KMS-11 (cell line): ENCODE measurements around the gene ARHGEF33.

Experiments
- H2AFZ ChIP-seq: fragments of 200-600 bp; sonication (generic); 2 replicates; pipeline ENCODE4 v1.6.1; 2016; ENCODE audit warnings: antibody characterized with exemption, mixed run types, low read depth
- H3K27ac ChIP-seq: fragments of 200-600 bp; sonication (generic); 2 replicates; pipeline ENCODE4 v1.6.1; 2016; ENCODE audit warnings: mild to moderate bottlenecking, mixed run types
- H3K27me3 ChIP-seq: fragments of 200-600 bp; sonication (generic); 2 replicates; pipeline ENCODE4 v1.6.1; 2017; ENCODE audit warnings: mild to moderate bottlenecking, low read depth, mixed run types, moderate library complexity; ENCODE audit not compliant: insufficient read depth
- H3K36me3 ChIP-seq: fragments of 200-600 bp; sonication (generic); 2 replicates; pipeline ENCODE4 v1.6.1; 2017; ENCODE audit warnings: mild to moderate bottlenecking, mixed run types; ENCODE audit not compliant: insufficient read depth
- H3K4me1 ChIP-seq: fragments of 200-600 bp; sonication (generic); 2 replicates; pipeline ENCODE4 v1.6.1; 2016; ENCODE audit warnings: mild to moderate bottlenecking, low read depth, mixed run types; ENCODE audit not compliant: poor library complexity, severe bottlenecking
- H3K4me2 ChIP-seq: fragments of 200-600 bp; sonication (generic); 2 replicates; pipeline ENCODE4 v1.7.0; 2016; ENCODE audit warnings: mild to moderate bottlenecking, mixed run types
- H3K4me3 ChIP-seq: fragments of 200-600 bp; sonication (generic); IDR thresholded peaks from 2 replicates; pipeline ENCODE4 v1.6.1; 2017; ENCODE audit warnings: low read depth, low read length, mixed read lengths; ENCODE audit not compliant: insufficient read depth
- H3K79me2 ChIP-seq: fragments of 200-600 bp; sonication (generic); 2 replicates; pipeline ENCODE4 v1.6.1; 2016; ENCODE audit warnings: low read depth, mixed run types; ENCODE audit not compliant: insufficient read depth
- H3K9ac ChIP-seq: fragments of 200-600 bp; sonication (generic); 2 replicates; pipeline ENCODE4 v1.6.1; 2016; ENCODE audit warnings: mild to moderate bottlenecking, mixed run types
- H4K20me1 ChIP-seq: fragments of 200-600 bp; sonication (generic); 2 replicates; pipeline ENCODE4 v1.6.1; 2016; ENCODE audit warnings: mild to moderate bottlenecking, mixed run types; ENCODE audit not compliant: insufficient read depth
- TF ChIP-seq, protein P1 (sequence below): fragments of 200-600 bp; sonication (generic); conservative IDR thresholded peaks from 2 replicates; pipeline ENCODE4 v1.6.1; 2017; ENCODE audit warnings: low read depth, mild to moderate bottlenecking, antibody characterized with exemption, low read length, moderate library complexity, mixed read lengths

ARHGEF33 gene

DNA sequence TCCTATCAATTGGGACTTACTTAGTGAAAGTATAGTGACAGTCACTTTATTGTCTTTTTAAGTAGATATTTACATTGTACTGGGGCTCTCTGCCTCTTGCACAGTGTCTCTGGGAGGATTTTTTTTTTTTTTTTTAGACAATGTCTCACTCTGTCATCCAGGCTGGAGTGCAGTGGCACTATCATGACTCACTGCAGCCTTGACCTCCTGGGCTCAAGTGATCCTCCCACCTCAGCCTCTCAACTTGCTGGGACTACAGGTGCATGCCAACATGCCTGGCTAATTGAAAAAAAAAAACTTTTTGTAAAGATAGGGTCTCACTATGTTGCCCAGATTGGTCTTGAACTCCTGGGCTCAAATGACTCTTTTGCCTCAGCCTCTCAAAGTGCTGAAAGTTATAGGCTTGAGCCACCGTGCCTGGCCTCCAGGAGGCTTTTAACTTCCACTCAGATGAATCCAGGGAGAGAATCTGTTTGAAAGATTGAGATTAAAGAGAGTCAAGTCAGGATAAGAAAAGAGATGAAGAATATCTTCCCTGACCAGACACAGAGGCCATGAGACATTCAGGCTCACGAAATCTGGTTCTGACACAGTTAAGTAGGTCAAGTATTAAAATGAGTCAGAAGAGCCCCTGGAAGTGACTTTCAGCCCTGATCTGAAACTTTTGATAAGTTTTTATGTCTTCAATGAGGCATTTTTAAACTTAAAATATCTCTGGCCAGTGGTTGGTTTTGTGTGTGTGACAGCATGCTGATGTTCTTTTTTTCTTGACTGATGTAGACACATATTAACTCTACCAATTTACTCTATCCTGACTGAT lies 18.3 kb downstream of the ARHGEF33 start:
- Histone ChIP-seq H3K4me2 (peak overlapping the region; percentile 74), H3K79me2 (no peaks in the 10 kb centered on the region), H3K36me3 (no peaks in the 10 kb centered on the region), H3K27me3 (no peaks in the 10 kb centered on the region), H3K9ac (peak overlapping the region; percentile 26; the same call in 1 of the 2 replicates), H3K4me1 (peaks cover 52% of the 10 kb centered on the region), H4K20me1 (no peaks in the 10 kb centered on the region), H2AFZ (peak overlapping the region; percentile 38), H3K4me3 (peak overlapping the region; percentile 54), H3K27ac (peak overlapping the region; percentile 68)
- TF ChIP-seq, protein P1, sequence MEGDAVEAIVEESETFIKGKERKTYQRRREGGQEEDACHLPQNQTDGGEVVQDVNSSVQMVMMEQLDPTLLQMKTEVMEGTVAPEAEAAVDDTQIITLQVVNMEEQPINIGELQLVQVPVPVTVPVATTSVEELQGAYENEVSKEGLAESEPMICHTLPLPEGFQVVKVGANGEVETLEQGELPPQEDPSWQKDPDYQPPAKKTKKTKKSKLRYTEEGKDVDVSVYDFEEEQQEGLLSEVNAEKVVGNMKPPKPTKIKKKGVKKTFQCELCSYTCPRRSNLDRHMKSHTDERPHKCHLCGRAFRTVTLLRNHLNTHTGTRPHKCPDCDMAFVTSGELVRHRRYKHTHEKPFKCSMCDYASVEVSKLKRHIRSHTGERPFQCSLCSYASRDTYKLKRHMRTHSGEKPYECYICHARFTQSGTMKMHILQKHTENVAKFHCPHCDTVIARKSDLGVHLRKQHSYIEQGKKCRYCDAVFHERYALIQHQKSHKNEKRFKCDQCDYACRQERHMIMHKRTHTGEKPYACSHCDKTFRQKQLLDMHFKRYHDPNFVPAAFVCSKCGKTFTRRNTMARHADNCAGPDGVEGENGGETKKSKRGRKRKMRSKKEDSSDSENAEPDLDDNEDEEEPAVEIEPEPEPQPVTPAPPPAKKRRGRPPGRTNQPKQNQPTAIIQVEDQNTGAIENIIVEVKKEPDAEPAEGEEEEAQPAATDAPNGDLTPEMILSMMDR: no peak

DNA sequence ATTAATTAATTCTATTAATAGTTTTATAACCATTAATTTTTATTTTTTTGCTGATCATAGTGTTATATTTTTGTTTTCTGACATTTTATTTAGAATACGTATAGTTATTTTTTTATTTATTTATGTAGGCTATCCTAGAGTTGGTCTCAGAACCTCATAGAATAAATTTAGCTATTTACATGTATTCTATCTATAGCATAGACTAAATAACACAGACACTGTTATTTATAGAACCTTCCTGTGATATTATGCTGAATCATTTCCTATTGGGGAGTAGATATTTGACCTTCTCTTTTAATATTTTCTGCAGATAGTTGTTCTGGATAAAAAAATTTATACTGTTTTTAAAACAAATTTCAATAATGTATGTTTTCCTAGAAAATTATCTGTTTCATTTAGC lies 20.2 kb downstream of the ARHGEF33 start:
- H3K27me3 ChIP-seq: no peaks in the 10 kb centered on the region
- H3K27ac ChIP-seq: no peak overlapping the region
- H3K36me3 ChIP-seq: no peaks in the 10 kb centered on the region
- peaks cover 52% of the 10 kb centered on the region for H3K4me1 ChIP-seq
- no peak overlapping the region for H2AFZ ChIP-seq
- no peak overlapping the region for H3K9ac ChIP-seq
- no peaks in the 10 kb centered on the region for H4K20me1 ChIP-seq
- no peaks in the 10 kb centered on the region for H3K79me2 ChIP-seq
- TF ChIP-seq, protein P1: no peak
- H3K4me2 ChIP-seq: peak overlapping the region; percentile 23
- H3K4me3 ChIP-seq: no peak overlapping the region

DNA sequence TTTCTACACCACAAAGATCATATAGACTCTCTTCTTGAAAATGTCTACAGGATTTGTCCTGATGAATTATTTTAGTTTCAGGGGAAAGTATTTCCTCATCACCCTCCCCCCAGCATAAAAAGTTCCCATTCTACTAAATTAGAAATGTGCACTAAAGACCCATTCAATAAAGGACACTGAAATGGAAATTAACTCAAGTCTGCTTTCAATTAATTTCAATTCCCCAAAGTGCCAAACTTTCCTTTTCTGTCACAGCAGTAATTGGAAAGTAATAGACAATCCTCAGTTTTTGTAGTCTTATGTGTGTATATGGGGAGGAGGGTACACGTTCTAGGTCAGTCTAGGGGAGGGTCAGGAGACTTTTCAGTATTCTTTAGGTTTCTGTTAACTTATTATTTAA lies 21.5 kb downstream of the ARHGEF33 start:
- Histone ChIP-seq H3K36me3 (no peaks in the 10 kb centered on the region), H3K79me2 (no peaks in the 10 kb centered on the region), H3K4me2 (no peak overlapping the region), H4K20me1 (no peaks in the 10 kb centered on the region), H3K4me3 (no peak overlapping the region), H3K4me1 (peaks cover 44% of the 10 kb centered on the region), H3K27ac (no peak overlapping the region), H2AFZ (no peak overlapping the region), H3K9ac (no peak overlapping the region), H3K27me3 (no peaks in the 10 kb centered on the region)
- TF ChIP-seq, protein P1: no peak

DNA sequence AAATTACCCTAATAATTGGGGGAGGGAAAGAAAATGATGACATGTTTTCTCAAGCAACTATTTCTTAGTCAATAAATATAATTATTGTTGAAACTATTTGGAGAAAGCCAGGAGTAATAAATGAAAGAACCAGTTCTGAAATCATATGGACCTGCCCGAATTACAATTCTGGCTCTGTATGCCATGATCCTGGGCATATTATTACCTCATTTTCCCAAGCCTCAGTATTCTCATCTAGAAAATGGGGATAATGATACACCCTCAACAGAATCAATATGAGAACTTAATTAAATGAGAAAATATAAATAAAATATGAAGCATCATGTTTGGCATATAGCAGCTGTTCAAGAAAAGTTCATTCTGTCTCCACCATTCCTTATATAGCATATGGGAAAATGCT lies 22.9 kb downstream of the ARHGEF33 start:
- no peak overlapping the region for H3K4me2 ChIP-seq
- no peaks in the 10 kb centered on the region for H4K20me1 ChIP-seq
- TF ChIP-seq, protein P1: no peak
- H3K36me3 ChIP-seq: no peaks in the 10 kb centered on the region
- H3K4me3 ChIP-seq: no peak overlapping the region
- H3K9ac ChIP-seq: no peak overlapping the region
- H2AFZ ChIP-seq: no peak overlapping the region
- H3K27me3 ChIP-seq: no peaks in the 10 kb centered on the region
- H3K27ac ChIP-seq: no peak overlapping the region
- peaks cover 32% of the 10 kb centered on the region for H3K4me1 ChIP-seq
- H3K79me2 ChIP-seq: no peaks in the 10 kb centered on the region
